ENCODE results near the gene ALDH3B1.
A peak's percentile ranks its signal among the peaks of the same experiment; 100 is the strongest.

Gene ALDH3B1

DNA sequence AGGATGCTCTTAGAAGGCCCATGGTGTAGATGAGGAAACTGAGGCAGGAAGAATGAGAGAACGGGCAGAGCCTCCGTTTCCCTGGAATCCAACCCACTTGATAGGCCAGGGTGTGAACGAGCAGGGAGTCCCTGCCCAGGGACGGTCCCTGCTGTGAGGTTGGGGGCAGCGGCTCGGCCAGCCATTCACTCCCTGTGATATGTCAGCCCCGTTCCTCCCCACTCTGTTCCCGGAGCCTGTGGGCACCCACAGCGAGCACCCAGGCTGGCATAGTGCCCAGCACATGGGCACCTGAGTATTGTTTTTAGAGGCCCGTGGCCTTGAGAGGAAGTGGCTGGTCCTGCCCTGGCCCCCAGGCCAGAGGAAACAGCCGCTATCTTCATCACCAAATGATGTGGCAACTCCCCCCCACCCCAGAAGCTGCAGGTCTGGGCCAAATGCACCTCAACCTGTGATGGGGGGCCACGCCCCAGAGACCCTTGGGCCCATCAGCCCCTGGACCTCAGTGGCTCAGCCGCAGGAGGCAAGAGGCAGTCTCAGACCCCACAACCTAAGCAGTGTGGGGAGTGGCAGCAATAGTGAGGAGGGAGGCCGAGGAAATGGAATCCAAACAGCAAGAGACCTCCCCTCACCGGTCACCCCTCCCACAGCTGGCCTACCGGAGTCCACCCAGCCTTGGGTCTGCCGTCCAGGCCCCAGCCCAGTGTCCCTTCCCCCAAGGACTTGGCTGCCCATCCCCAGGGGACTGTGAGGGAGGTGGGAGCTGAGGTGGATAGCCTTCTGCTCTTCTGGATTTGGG, 2.1 kb downstream of the ALDH3B1 start:
- ChIA-PET POLR2A (interaction anchor here (1.1 kb wide), 1 partner anchor 17 kb away, joined by 3 read pairs; no protein-coding TSS in a partner anchor), CTCF (interaction anchor here (1.1 to 3.1 kb wide), 3 partner anchors 9 to 197 kb away, joined by 4 to 18 read pairs (median 4); no protein-coding TSS in a partner anchor)
- H3K4me3 ChIP-seq (ENCODE audit: low read depth, low read length), result no peak overlapping the region
- DNase-seq (ENCODE audit: low read depth, low spot score), result no peak
- TF ChIP-seq, protein P1, sequence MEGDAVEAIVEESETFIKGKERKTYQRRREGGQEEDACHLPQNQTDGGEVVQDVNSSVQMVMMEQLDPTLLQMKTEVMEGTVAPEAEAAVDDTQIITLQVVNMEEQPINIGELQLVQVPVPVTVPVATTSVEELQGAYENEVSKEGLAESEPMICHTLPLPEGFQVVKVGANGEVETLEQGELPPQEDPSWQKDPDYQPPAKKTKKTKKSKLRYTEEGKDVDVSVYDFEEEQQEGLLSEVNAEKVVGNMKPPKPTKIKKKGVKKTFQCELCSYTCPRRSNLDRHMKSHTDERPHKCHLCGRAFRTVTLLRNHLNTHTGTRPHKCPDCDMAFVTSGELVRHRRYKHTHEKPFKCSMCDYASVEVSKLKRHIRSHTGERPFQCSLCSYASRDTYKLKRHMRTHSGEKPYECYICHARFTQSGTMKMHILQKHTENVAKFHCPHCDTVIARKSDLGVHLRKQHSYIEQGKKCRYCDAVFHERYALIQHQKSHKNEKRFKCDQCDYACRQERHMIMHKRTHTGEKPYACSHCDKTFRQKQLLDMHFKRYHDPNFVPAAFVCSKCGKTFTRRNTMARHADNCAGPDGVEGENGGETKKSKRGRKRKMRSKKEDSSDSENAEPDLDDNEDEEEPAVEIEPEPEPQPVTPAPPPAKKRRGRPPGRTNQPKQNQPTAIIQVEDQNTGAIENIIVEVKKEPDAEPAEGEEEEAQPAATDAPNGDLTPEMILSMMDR (IDR thresholded peaks at IDR 0.05; ENCODE audit: insufficient read depth, low read length, missing control alignments), result no peak

DNA sequence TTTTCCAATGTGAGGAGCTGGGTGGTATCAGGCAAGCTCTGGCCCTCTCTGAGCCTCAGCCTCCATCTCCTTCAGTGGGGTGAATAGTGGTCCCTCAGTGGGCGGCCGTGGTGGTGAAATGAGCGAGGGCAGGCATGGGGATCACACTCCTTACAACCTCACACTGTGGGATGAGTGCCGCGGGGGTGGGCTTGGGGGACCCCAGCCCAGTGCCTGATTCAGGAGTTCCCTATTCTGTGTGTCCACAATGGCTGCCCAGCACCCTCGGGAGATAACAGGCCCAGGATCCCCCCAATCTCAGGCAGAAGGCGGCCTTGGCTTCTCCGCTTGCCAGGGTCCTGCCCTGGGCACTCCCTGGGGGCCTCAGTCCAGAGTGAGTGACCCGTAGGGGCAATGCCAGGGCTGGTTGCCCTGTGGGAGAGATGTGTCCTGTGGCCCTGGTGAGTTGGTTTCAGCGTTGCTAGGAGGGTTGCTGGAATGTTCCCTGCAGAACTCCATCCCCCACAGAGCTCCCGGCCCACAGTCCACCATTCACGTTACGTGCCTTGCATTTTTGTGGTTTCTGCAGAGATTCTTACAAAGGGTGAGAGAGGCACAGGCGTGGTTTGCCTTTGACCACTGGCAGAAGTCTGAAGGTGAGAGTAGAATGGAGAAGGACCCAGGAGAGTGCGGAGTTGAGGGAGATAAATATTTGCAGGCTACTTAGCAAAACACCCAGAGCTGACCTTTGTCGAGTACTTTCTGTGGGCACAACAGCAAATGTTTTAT, 2.9 kb downstream of the ALDH3B1 start:
- TF ChIP-seq, protein P1 (IDR thresholded peaks at IDR 0.05; ENCODE audit: insufficient read depth, low read length, missing control alignments), result no peak
- ChIA-PET POLR2A (interaction anchor here (1.0 to 1.2 kb wide), 4 partner anchors 14 to 18 kb away, joined by 3 to 4 read pairs (median 3); partner anchors contain the start of gene NDUFS8), CTCF (interaction anchor here (1.0 to 3.1 kb wide), 4 partner anchors 9 to 196 kb away, joined by 3 to 18 read pairs (median 4); no protein-coding TSS in a partner anchor)
- peak; percentile 90 for DNase-seq (ENCODE audit: low read depth, low spot score)
- no peak overlapping the region for H3K4me3 ChIP-seq (ENCODE audit: low read depth, low read length)

DNA sequence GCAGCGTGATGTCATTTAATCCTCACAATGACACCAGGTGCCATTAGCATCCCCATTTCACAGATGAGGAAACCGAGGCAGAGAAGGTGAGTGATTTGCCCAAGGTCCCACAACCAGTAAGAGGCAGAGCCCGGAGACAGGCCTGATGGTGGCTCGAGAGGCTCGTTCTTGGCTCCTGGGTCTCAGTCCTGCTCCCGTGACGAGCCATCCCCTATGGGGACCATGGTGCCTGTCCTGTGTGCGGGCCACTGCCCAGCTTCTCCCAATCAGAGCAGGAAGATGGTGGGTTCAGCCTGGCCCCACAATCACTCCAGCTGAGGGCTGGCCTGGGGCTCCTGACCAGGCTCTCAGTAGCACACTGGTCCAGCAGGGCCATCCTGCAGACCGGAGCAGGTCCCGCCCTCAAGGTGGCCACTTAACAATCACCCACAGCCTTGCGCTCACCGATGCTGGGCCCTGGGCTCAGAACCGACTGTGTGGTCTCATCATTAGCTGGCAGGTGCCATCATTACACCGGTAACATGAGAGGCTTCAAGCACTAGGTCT, 3.6 kb downstream of the ALDH3B1 start:
- TF ChIP-seq, protein P1 (IDR thresholded peaks at IDR 0.05; ENCODE audit: insufficient read depth, low read length, missing control alignments), result no peak
- H3K4me3 ChIP-seq (ENCODE audit: low read depth, low read length), result no peak overlapping the region
- CTCF ChIA-PET, result interaction anchor here (1.0 to 3.1 kb wide), 2 partner anchors 190 to 196 kb away, joined by 3 to 18 read pairs; no protein-coding TSS in a partner anchor
- POLR2A ChIA-PET, result interaction anchor here (0.9 to 1.2 kb wide), 5 partner anchors 13 to 30 kb away, joined by 3 to 4 read pairs (median 3); partner anchors contain the start of gene NDUFS8
- DNase-seq (ENCODE audit: low read depth, low spot score), result no peak

DNA sequence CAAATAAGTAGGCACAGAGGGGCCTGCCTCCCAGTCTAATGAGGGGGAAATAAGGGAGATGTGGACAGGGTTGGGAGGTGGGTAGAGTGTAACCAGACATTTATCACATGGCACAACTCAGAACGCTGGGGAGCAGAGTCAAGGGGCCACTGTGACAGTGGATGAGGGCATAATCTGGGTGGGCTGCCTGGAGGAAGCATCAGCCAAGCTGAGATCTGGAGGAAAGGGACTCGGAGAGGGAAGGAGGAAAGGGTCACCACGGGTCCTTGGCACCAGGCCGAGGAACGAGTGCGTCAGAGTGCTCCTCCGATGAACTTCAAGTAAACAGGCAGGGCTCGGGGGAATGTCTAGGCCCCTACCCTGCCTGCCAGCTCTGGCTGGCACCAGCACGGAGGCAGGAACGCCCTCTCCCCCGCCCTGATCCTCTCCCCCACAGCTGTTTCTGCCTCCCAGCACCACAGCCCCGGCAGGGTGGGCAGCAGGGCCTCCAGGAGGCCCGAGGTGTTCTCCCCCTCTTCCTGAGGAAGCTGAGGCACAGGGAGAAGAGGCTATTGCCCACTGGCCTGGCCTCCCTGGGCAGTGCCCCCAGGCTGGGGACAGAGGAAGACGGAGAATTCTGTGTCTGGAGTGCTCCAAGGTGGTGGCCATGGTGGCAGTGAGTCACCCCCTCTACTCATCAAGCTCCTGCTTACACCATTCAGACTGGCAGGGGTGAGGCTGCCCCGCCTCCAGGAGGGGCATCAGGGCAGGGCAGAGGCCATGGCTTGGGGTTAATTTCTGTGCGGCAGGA, 4.2 kb downstream of the ALDH3B1 start:
- DNase-seq (ENCODE audit: low read depth, low spot score), result no peak
- CTCF ChIA-PET, result interaction anchor here (3.1 kb wide), 1 partner anchor 195 kb away, joined by 18 read pairs; no protein-coding TSS in a partner anchor
- H3K4me3 ChIP-seq (ENCODE audit: low read depth, low read length), result no peak overlapping the region
- TF ChIP-seq, protein P1 (IDR thresholded peaks at IDR 0.05; ENCODE audit: insufficient read depth, low read length, missing control alignments), result no peak
- POLR2A ChIA-PET, result interaction anchor here (0.6 to 1.0 kb wide), 3 partner anchors 12 to 67 kb away, joined by 3 to 4 read pairs (median 3); no protein-coding TSS in a partner anchor

DNA sequence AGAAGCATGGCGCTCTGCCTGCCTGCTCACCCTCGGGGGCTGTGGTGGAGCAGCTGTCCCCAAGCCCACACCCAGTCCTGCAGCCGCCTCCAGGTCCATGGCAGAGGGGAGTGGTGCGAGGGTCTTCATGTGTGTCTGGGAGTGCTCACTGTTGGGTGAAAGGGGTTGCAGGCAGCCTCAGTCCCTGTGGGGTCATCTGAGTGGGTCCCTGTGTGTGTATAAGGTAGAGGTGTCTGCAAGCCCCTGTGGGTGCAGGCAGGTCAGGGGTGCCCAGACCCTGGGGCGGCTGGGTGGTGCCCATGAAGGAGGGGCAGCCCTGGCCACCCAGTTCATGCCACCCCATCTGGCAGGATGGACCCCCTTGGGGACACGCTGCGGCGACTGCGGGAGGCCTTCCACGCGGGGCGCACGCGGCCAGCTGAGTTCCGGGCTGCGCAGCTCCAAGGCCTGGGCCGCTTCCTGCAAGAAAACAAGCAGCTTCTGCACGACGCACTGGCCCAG, 4.9 kb downstream of the ALDH3B1 start:
- TF ChIP-seq, protein P1 (IDR thresholded peaks at IDR 0.05; ENCODE audit: insufficient read depth, low read length, missing control alignments), result no peak
- POLR2A ChIA-PET, result interaction anchor here (1.0 kb wide), 1 partner anchor 12 kb away, joined by 4 read pairs; no protein-coding TSS in a partner anchor
- H3K4me3 ChIP-seq (ENCODE audit: low read depth, low read length), result no peak overlapping the region
- CTCF ChIA-PET, result interaction anchor here (0.9 to 3.1 kb wide), 2 partner anchors 14 to 194 kb away, joined by 3 to 18 read pairs; no protein-coding TSS in a partner anchor
- no peak for DNase-seq (ENCODE audit: low read depth, low spot score)
